Tibial nerve (tissue), 4 donors: Measurements from ENCODE around the gene CA10.

ENCODE experiments used
- EP300 ChIP-seq, 2 donors: sonication (generic); formaldehyde crosslinking; IDR thresholded peaks; one replicate each; pipeline ENCODE4 v1.6.1; 2017; ENCODE audit warnings: antibody characterized with exemption in 2 of 2, mild to moderate bottlenecking in 1 of 2
- POLR2A ChIP-seq, 2 donors: fragments of 450-650 bp; IDR thresholded peaks; one replicate each; pipeline ENCODE4 v1.6.1; 2017; ENCODE audit warnings: antibody characterized with exemption in 2 of 2, mild to moderate bottlenecking in 2 of 2, moderate library complexity in 2 of 2
- TF ChIP-seq, protein P1 (sequence below), 5 experiments: fragments of 200-600 bp in 3 of 5; fragments of 450-650 bp in 2 of 5; sonication (generic) in 3 of 5; IDR thresholded peaks; one replicate each; pipeline ENCODE4 v1.5.1; 2016 to 2019; ENCODE audit warnings: antibody characterized with exemption in 5 of 5, mild to moderate bottlenecking in 3 of 5, moderate library complexity in 2 of 5

DNA sequence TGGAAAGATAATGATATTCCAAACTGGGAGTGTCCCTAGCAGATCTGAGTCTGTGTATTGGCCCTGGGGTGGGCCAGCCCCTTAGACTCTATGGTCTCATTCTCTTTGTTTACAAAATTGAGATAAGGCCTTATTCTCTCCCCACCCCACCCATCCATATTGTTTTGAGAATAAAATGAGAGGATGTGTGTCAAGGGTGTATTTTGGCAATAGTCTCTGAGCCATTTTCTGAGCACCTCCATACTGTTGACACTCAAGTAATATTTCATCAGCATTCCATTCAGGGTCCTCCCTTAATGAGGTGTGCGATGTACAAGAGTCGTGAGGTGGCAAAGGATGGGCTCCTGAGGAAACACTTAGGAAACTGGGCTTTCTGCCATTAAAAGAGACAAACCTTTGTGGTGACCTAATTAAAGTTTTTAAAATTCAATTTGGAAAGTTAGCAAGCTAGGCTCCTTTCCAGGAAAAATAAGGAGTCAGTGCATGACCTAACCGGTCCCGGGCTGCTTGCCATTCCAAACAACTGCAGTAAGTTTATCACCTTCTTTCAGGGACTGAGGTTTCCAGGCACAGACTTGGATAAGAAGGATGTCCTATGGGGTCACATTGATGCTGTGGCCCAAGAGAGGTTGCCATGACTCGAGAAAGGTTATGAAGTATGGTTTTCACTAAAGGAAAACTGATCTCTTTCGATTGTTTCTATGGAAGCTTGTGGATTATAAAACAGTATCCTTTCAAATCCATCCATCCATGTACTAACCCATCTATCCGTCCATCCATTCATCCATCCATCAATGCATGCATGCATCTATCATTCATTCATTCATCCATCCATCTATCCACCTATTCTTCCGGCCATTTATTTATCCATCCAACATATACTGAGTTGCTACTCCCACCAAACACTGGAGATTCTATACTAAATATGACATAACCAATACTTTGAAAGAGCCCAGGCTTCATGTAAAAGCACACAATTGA lies 454.9 kb downstream of the CA10 start:
- TF ChIP-seq, protein P1, sequence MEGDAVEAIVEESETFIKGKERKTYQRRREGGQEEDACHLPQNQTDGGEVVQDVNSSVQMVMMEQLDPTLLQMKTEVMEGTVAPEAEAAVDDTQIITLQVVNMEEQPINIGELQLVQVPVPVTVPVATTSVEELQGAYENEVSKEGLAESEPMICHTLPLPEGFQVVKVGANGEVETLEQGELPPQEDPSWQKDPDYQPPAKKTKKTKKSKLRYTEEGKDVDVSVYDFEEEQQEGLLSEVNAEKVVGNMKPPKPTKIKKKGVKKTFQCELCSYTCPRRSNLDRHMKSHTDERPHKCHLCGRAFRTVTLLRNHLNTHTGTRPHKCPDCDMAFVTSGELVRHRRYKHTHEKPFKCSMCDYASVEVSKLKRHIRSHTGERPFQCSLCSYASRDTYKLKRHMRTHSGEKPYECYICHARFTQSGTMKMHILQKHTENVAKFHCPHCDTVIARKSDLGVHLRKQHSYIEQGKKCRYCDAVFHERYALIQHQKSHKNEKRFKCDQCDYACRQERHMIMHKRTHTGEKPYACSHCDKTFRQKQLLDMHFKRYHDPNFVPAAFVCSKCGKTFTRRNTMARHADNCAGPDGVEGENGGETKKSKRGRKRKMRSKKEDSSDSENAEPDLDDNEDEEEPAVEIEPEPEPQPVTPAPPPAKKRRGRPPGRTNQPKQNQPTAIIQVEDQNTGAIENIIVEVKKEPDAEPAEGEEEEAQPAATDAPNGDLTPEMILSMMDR (IDR thresholded peaks at IDR 0.05) = no peak
- TF ChIP-seq POLR2A (IDR thresholded peaks at IDR 0.05) = no peak
- peak in 1 of 2 donors; percentile 59 for TF ChIP-seq EP300 (IDR thresholded peaks at IDR 0.05)
